IMR-90 (cell line): Measurements from ENCODE around the gene ZNF263. TPM values are rescaled to one million over a fixed set of nuclear protein-coding genes. Genes with fewer than 3 reads are reported as not detected.
A peak's percentile ranks its signal among the peaks of the same experiment; 100 is the strongest.

Experiments used
- ATAC-seq: fragments of 200-7000 bp; cut with Tn5 transposase; 2 replicates; pipeline ENCODE4 v1.9.1; 2020; ENCODE audit warnings: low read depth, mild to moderate bottlenecking, moderate library complexity
- BruUV-seq: library from RNA; stranded (reverse); fragments of 400-500 nt; replicated peaks from 2 replicates; lab custom pipeline; 2021; lab: Mats Ljungman, UMichigan
- CTCF ChIA-PET: fragments of 300-600 bp; formaldehyde crosslinking; extraction: SDS; loops from one replicate; lab custom pipeline; 2021; ENCODE audit warnings: antibody characterized with exemption; lab: Yijun Ruan, JAX
- POLR2A ChIA-PET: fragments of 300-600 bp; sonication (Branson Sonifier 250); formaldehyde crosslinking; loops from one replicate; lab custom pipeline; 2022; ENCODE audit warnings: antibody characterized with exemption; ENCODE audit not compliant: unreplicated experiment; lab: Charles Lee
- DNase-seq: peaks from one replicate; pipeline ENCODE4 v3.0.0; 2013
- H2AFZ ChIP-seq: replicated peaks from 2 replicates; pipeline ENCODE3; 2013; ENCODE audit warnings: low read length, mild to moderate bottlenecking; ENCODE audit not compliant: poor library complexity
- H2AK5ac ChIP-seq: 2 replicates; pipeline ENCODE4 v1.6.1; 2013; ENCODE audit warnings: low read depth, low read length, inconsistent platforms
- H2AK9ac ChIP-seq: replicated peaks from 2 replicates; pipeline ENCODE3; 2013; ENCODE audit warnings: mild to moderate bottlenecking, low read depth, low read length, moderate library complexity; ENCODE audit not compliant: poor library complexity
- H2BK120ac ChIP-seq: 2 replicates; pipeline ENCODE4 v1.6.1; 2013; ENCODE audit warnings: low read depth, low read length, inconsistent platforms
- H2BK15ac ChIP-seq: 3 replicates; pipeline ENCODE4 v1.6.1; 2013; ENCODE audit warnings: low read depth, low read length, inconsistent platforms
- H2BK20ac ChIP-seq: 2 replicates; pipeline ENCODE4 v1.6.1; 2013; ENCODE audit warnings: low read depth, mild to moderate bottlenecking, inconsistent platforms, low read length, moderate library complexity
- H2BK5ac ChIP-seq: 2 replicates; pipeline ENCODE4 v1.6.1; 2013; ENCODE audit warnings: mild to moderate bottlenecking, low read depth, low read length, inconsistent platforms; ENCODE audit not compliant: poor library complexity, severe bottlenecking
- H3K14ac ChIP-seq: replicated peaks from 2 replicates; pipeline ENCODE4 v1.6.1; 2013; ENCODE audit warnings: low read depth, low read length, inconsistent platforms
- H3K18ac ChIP-seq: 2 replicates; pipeline ENCODE4 v1.6.1; 2013; ENCODE audit warnings: low read depth, low read length, control low read depth
- H3K23ac ChIP-seq: 2 replicates; pipeline ENCODE4 v1.6.1; 2013; ENCODE audit warnings: low read depth, low read length, inconsistent platforms
- H3K27ac ChIP-seq: 2 replicates; pipeline ENCODE4 v1.5.1; 2013; ENCODE audit warnings: mild to moderate bottlenecking, control low read depth, low read length; ENCODE audit not compliant: insufficient read depth
- H3K27me3 ChIP-seq: 2 replicates; pipeline ENCODE4 v1.6.1; 2013; ENCODE audit warnings: low read length; ENCODE audit not compliant: control insufficient read depth, insufficient read depth
- H3K36me3 ChIP-seq: 2 replicates; pipeline ENCODE4 v1.6.1; 2013; ENCODE audit warnings: low read length, mixed read lengths; ENCODE audit not compliant: control insufficient read depth, insufficient read depth
- H3K4ac ChIP-seq: 2 replicates; pipeline ENCODE4 v1.6.1; 2013; ENCODE audit warnings: low read depth, low read length, inconsistent platforms
- H3K4me1 ChIP-seq: 2 replicates; pipeline ENCODE4 v1.6.1; 2013; ENCODE audit warnings: low read length, mixed read lengths; ENCODE audit not compliant: control insufficient read depth, insufficient read depth
- H3K4me2 ChIP-seq: 2 replicates; pipeline ENCODE4 v1.6.1; 2013; ENCODE audit warnings: low read depth, mild to moderate bottlenecking, control low read depth, low read length, moderate library complexity
- H3K4me3 ChIP-seq: 2 replicates; pipeline ENCODE4 v1.5.1; 2013; ENCODE audit warnings: low read depth, mild to moderate bottlenecking, control low read depth, low read length, moderate library complexity; ENCODE audit not compliant: insufficient read depth
- H3K56ac ChIP-seq: 2 replicates; pipeline ENCODE4 v1.6.1; 2013; ENCODE audit warnings: low read length, inconsistent platforms; ENCODE audit not compliant: insufficient read depth; ENCODE audit errors: extremely low read depth
- H3K79me1 ChIP-seq, 2 experiments: 2 replicates each; pipeline ENCODE4 v1.6.1; 2013; ENCODE audit warnings: low read length in 2 of 2, inconsistent platforms in 1 of 2, low read depth in 1 of 2
- H3K9ac ChIP-seq: 2 replicates; pipeline ENCODE4 v1.6.1; 2013; ENCODE audit warnings: low read depth, low read length, control low read depth
- H3K9me1 ChIP-seq: 2 replicates; pipeline ENCODE4 v1.6.1; 2013; ENCODE audit warnings: low read length, inconsistent platforms; ENCODE audit not compliant: insufficient read depth
- H3K9me3 ChIP-seq: 2 replicates; pipeline ENCODE4 v1.6.1; 2013; ENCODE audit warnings: low read length; ENCODE audit not compliant: control insufficient read depth, insufficient read depth
- H4K20me1 ChIP-seq: 2 replicates; pipeline ENCODE4 v1.6.1; 2013; ENCODE audit warnings: low read length, inconsistent platforms; ENCODE audit not compliant: insufficient read depth
- H4K5ac ChIP-seq: 2 replicates; pipeline ENCODE4 v1.6.1; 2013; ENCODE audit warnings: mild to moderate bottlenecking, low read depth, low read length, control low read depth
- H4K8ac ChIP-seq, 2 experiments: 2 replicates each; pipeline ENCODE4 v1.6.1; 2013; ENCODE audit warnings: low read depth in 2 of 2, low read length in 2 of 2, control low read depth in 1 of 2, inconsistent platforms in 1 of 2
- H4K91ac ChIP-seq: 2 replicates; pipeline ENCODE4 v1.6.1; 2013; ENCODE audit warnings: low read depth, low read length, inconsistent platforms; ENCODE audit not compliant: insufficient read depth
- BHLHE40 ChIP-seq: fragments of 150-350 bp; IDR thresholded peaks from 2 replicates; pipeline ENCODE4 v1.6.1; 2016; ENCODE audit warnings: mild to moderate bottlenecking, low read depth, low read length
- CEBPB ChIP-seq: IDR thresholded peaks from 2 replicates; pipeline ENCODE4 v1.6.1; 2012; ENCODE audit warnings: low read depth, low read length, improper control_type of control experiment
- WGBS, 2 experiments: methylation state at CpG; one replicate each; pipeline versions ENCODE4 v1.1.5 to v1.1.7; 2013; ENCODE audit warnings: missing lambda C conversion rate in 2 of 2; ENCODE audit not compliant: insufficient read length in 1 of 2; ENCODE audit errors: extremely low coverage in 2 of 2; 5-methylcytosine and 5-hydroxymethylcytosine counted together
- dilution Hi-C: fragments of 300-500 bp; cut with HindIII; formaldehyde crosslinking; loops from one replicate; pipeline ENCODE4 v1.14.3; 2018; ENCODE audit warnings: low sequenced_read_pairs; ENCODE audit not compliant: unreplicated experiment
- in situ Hi-C: fragments of 300-500 bp; cut with MboI; formaldehyde crosslinking; loops from 3 replicates; pipeline ENCODE4 v1.14.3; 2019; ENCODE audit warnings: low sequenced_read_pairs, inconsistent platforms, mixed read lengths
- intact Hi-C: fragments of 100-400 bp; cut with micrococcal nuclease; formaldehyde crosslinking; loops from 2 replicates; pipeline ENCODE4 v1.10.0; 2022
- polyA plus RNA-seq, 3 experiments: library from polyadenylated mRNA; depleted of rRNA; stranded (reverse); fragments of >200 nt; gene quantifications; 2 replicates each; pipeline ENCODE4 v1.2.3, GENCODE V29; 2012; ENCODE audit warnings: low replicate concordance in 1 of 3
- total RNA-seq: library from RNA; depleted of rRNA; stranded (reverse); fragments of >200 nt; gene quantifications from 2 replicates; pipeline ENCODE4 v1.2.3, GENCODE V29; 2012

The ZNF263 gene
- total and polyA plus RNA-seq, 2 of the 4 experiments (the other 2 are of a cell fraction) = 20.8 to 40.3 TPM

- dilution Hi-C loops = no loop called here
- intact Hi-C loops = loop anchor here (5.0 kb wide), 1 partner anchor 73 kb away; the partner anchor contains the start of gene OR1F1
- Histone ChIP-seq H2AK9ac (no peak overlapping the region), H3K14ac (no peak overlapping the region), H3K23ac (no peak overlapping the region), H2AK5ac (no peak overlapping the region), H4K8ac (no peak overlapping the region), H3K79me1 (peaks cover 0 to 3% of the 10 kb centered on the region in 2 experiments; a peak in 2 of 4 replicates), H3K9ac (no peak overlapping the region), H2BK20ac (no peak overlapping the region), H3K56ac (no peak overlapping the region), H3K4ac (no peak overlapping the region), H2BK120ac (no peak overlapping the region), H3K18ac (no peak overlapping the region), H2BK15ac (no peak overlapping the region), H3K27ac (no peak overlapping the region), H3K9me3 (no peaks in the 10 kb centered on the region; the same call in 1 of the 2 replicates), H3K36me3 (no peaks in the 10 kb centered on the region), H3K9me1 (no peaks in the 10 kb centered on the region; the same call in 1 of the 2 replicates), H3K4me2 (no peak overlapping the region), H3K27me3 (peaks cover 8% of the 10 kb centered on the region; the same call in 1 of the 2 replicates), H4K91ac (no peak overlapping the region), H4K20me1 (no peaks in the 10 kb centered on the region), H4K5ac (no peak overlapping the region), H3K4me1 (0 out of 2 replicates have a peak, but pooled peaks cover 1% of the 10 kb centered on the region), H2BK5ac (no peak overlapping the region), H3K4me3 (no peak overlapping the region), H2AFZ (no peak overlapping the region)
- DNase-seq (no peak), ATAC-seq (no peak)
- no TSS peak for BruUV-seq
- WGBS, 2 experiments = no CpG with 5 or more reads among the region's 8 CpGs
- in situ Hi-C loops = no loop called here
- ChIA-PET CTCF (no interaction called here), POLR2A (no interaction called here)
- TF ChIP-seq BHLHE40 = no peak
- 0 out of 2 replicates have a peak, but pooled peaks have one; percentile 4 for TF ChIP-seq CEBPB
Observed at GRCh38 chr16:3259836-3260235, 23.5 kb upstream of the ZNF263 start.
